IPS DF 6.9 (cell line): ENCODE results near the gene PIGC.

Experiments used
- DNase-seq: peaks from one replicate; pipeline ENCODE4 v3.0.0-alpha.2; 2013; ENCODE audit warnings: low read depth, low spot score
- H3K27ac ChIP-seq: one replicate; pipeline ENCODE4 v1.5.1; 2013; ENCODE audit warnings: low read length, control low read depth
- H3K27me3 ChIP-seq: 2 replicates; pipeline ENCODE4 v1.6.1; 2013; ENCODE audit warnings: mild to moderate bottlenecking, low read length; ENCODE audit not compliant: control insufficient read depth, insufficient read depth
- H3K36me3 ChIP-seq: 2 replicates; pipeline ENCODE4 v1.6.1; 2013; ENCODE audit warnings: low read length; ENCODE audit not compliant: control insufficient read depth, insufficient read depth
- H3K4me1 ChIP-seq: 2 replicates; pipeline ENCODE4 v1.6.1; 2013; ENCODE audit warnings: low read length; ENCODE audit not compliant: control insufficient read depth, insufficient read depth
- H3K4me3 ChIP-seq: 2 replicates; pipeline ENCODE4 v1.5.1; 2013; ENCODE audit warnings: mild to moderate bottlenecking, low read length
- H3K9me3 ChIP-seq: 2 replicates; pipeline ENCODE4 v1.6.1; 2013; ENCODE audit warnings: low read length, inconsistent platforms; ENCODE audit not compliant: control insufficient read depth, insufficient read depth
- WGBS: extraction: QIAGEN DNeasy Blood & Tissue Kit; methylation state at CpG from one replicate; pipeline ENCODE4 v1.1.7; 2013; ENCODE audit warnings: mixed read lengths, missing lambda C conversion rate; ENCODE audit not compliant: insufficient read length, insufficient coverage; 5-methylcytosine and 5-hydroxymethylcytosine counted together

The PIGC gene

GRCh38 chr1:172468296-172468695, 24.4 kb upstream of the PIGC start:
- WGBS = no CpG with 5 or more reads among the region's 5 CpGs
- H3K9me3 ChIP-seq = no peaks in the 10 kb centered on the region
- no peak for DNase-seq
- no peaks in the 10 kb centered on the region for H3K4me1 ChIP-seq
- H3K27me3 ChIP-seq = no peaks in the 10 kb centered on the region
- no peaks in the 10 kb centered on the region for H3K36me3 ChIP-seq
- no peak overlapping the region for H3K27ac ChIP-seq
- no peak overlapping the region for H3K4me3 ChIP-seq

DNA sequence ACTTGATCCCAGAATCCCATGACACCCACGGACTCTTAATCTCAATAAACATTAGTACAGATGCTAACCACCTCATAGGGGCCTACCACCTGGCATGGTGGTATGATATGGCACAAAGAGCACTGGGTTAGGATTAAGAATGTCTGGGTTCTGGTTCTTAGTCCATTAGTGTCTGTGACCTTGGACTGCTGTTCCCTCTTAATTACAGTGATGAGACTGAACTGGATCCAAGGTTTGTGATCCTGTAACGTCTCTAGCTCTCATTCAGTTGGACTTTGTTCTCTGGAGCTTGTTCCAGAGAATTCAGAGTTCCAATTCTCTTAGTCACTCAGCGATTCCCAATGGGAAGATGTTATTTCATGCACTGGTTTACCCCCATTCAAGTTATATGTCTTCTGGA, 23.6 kb upstream of the PIGC start:
- H3K27me3 ChIP-seq = no peaks in the 10 kb centered on the region
- DNase-seq = no peak
- no peak overlapping the region for H3K27ac ChIP-seq
- H3K4me1 ChIP-seq = no peaks in the 10 kb centered on the region
- H3K36me3 ChIP-seq = no peaks in the 10 kb centered on the region
- WGBS = no CpG with 5 or more reads among the region's 3 CpGs
- H3K9me3 ChIP-seq = no peaks in the 10 kb centered on the region
- no peak overlapping the region for H3K4me3 ChIP-seq

DNA sequence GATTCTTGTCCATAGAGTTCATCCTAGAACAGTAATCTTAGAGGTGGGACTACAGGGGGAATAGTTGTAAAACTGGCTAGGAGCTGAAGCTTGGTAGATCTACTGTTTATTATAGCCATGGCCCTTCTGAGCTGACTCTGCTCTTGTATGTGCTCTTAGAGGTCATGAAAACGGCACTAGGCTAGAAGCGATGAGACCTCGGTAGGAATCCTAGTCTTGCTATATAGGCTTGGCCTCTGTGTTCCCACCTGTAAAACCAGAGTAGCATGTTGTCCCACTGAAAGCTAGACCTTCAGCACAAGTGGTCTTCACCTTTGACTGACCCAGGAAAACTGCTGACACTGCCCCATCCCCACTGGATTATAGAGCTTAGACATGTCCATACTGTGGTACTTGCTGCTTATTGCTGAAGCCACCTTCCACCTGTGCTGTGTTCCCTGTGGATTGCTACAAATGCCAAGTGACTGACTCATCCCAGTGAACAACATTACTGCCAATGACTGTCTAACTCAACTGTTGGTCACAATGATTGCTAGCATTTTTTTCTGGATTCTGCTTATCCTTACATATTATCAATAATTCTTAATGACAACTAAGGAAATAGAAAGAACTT, 23.0 kb upstream of the PIGC start:
- no CpG with 5 or more reads among the region's 3 CpGs for WGBS
- H3K27me3 ChIP-seq = no peaks in the 10 kb centered on the region
- no peak overlapping the region for H3K27ac ChIP-seq
- no peak for DNase-seq
- H3K36me3 ChIP-seq = no peaks in the 10 kb centered on the region
- H3K4me3 ChIP-seq = no peak overlapping the region
- H3K4me1 ChIP-seq = no peaks in the 10 kb centered on the region
- no peaks in the 10 kb centered on the region for H3K9me3 ChIP-seq

DNA sequence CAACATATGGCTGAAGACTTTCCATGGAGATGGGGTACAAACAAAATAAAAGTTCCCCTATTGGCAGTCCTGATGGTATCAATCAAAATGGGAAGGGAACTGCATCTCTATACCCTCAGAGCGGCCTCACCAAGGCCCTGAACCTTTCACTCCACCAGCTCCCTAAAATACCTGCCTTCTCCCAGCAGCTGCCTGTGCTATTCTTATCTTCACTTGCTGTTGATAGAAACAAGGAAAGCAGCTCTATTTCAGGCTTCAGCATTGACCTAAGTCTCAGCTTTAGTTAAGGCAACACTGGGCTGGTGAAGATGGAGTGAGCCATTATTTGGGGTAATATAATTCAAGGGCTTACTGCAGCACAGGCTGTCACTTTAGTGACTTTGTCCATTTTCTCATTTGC, 21.7 kb upstream of the PIGC start:
- H3K9me3 ChIP-seq = no peaks in the 10 kb centered on the region
- no peak overlapping the region for H3K4me3 ChIP-seq
- WGBS = no CpG with 5 or more reads among the region's 1 CpG

GRCh38 chr1:172460887-172461315, 17.0 kb upstream of the PIGC start:
- WGBS = no CpG with 5 or more reads among the region's 1 CpG
- Histone ChIP-seq H3K27ac (no peak overlapping the region), H3K36me3 (no peaks in the 10 kb centered on the region), H3K27me3 (no peaks in the 10 kb centered on the region), H3K9me3 (no peaks in the 10 kb centered on the region), H3K4me1 (no peaks in the 10 kb centered on the region), H3K4me3 (no peak overlapping the region)
- no peak for DNase-seq

More for the DNA sequence above, 21.7 kb upstream of the PIGC start:
- DNase-seq = no peak
- no peaks in the 10 kb centered on the region for H3K4me1 ChIP-seq
- H3K27me3 ChIP-seq = no peaks in the 10 kb centered on the region
- no peak overlapping the region for H3K27ac ChIP-seq
- no peaks in the 10 kb centered on the region for H3K36me3 ChIP-seq

DNA sequence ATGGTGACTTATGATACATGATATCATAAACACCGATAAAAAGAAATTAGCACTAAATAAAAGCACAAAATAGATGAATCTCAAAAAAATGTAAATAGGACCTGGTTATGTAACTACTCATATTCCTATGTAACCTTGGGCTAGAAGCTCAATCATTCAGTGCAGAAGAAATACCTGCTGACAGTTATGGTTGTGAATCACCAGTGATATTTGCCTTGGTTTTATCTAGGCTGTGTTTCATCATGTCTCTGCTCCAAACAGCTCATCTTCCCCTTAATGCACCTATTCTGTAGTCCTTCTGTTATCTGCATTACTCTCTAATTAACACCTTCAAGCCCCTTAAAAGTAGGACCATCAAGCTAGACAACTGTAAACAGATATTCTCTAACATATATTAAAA, 16.3 kb upstream of the PIGC start:
- no peaks in the 10 kb centered on the region for H3K36me3 ChIP-seq
- no peak for DNase-seq
- WGBS = no CpG with 5 or more reads among the region's 1 CpG
- no peaks in the 10 kb centered on the region for H3K4me1 ChIP-seq
- H3K9me3 ChIP-seq = no peaks in the 10 kb centered on the region
- H3K4me3 ChIP-seq = no peak overlapping the region
- no peak overlapping the region for H3K27ac ChIP-seq
- no peaks in the 10 kb centered on the region for H3K27me3 ChIP-seq

DNA sequence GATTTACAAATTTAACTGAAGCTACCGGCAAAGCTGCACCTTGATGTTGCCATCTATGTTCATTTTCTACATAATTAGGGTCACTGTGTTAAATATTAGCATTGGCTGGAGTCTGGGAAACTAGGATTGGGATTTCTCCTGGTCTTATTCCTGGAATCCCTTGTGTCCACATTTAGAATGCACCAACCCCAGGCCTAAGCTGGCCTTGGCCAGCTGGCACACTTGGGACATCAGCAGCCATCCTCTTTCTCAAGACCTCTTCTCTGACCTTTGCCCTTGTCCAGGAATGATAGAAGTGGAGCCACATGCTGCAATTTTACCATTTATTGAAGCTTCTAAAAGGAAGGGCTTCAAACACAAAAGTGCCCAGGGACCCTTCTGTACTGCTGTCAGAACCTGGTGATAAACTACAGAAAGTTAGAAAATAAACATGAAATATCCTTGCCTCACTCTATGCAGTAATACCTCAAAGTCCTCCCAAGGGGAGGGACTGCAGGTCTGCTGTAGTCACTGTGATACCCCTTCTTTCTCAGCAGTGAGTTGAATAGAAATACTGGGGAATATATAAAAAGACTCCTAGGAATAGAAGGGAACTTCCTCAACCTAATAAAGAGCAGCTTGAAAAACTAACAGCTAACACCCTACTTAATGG, 13.7 kb upstream of the PIGC start:
- no peaks in the 10 kb centered on the region for H3K36me3 ChIP-seq
- H3K9me3 ChIP-seq = no peaks in the 10 kb centered on the region
- no peaks in the 10 kb centered on the region for H3K4me1 ChIP-seq
- no peak overlapping the region for H3K4me3 ChIP-seq
- no peak overlapping the region for H3K27ac ChIP-seq
- WGBS = no CpG with 5 or more reads among the region's 1 CpG
- DNase-seq = no peak
- H3K27me3 ChIP-seq = no peaks in the 10 kb centered on the region

- no peak for DNase-seq
- WGBS = no CpG with 5 or more reads among the region's 5 CpGs
- Histone ChIP-seq H3K36me3 (no peaks in the 10 kb centered on the region), H3K4me3 (no peak overlapping the region), H3K9me3 (no peaks in the 10 kb centered on the region), H3K27ac (no peak overlapping the region), H3K27me3 (no peaks in the 10 kb centered on the region), H3K4me1 (no peaks in the 10 kb centered on the region)
These were observed 12.5 kb upstream of the PIGC start for GRCh38 chr1:172456344-172456769.

DNA sequence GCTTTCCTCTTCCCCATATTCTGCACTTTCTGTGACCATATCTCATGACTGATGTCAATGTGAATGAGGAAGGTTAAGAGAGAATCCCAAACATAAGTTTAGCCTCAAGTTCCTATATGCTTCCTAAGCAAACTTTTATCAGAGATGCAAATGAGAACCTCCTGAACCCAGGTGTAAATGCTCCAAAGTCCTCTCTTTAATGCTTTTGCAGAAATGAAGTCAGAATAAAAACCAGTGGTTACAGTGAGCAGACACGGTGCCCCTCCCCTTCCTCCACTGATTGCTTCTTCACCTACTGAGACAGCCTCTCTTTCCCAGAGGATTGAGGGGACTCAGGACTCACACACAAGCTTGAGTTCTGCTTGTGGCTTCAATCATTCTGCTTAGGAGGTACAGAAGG, 11.6 kb upstream of the PIGC start:
- Histone ChIP-seq H3K27ac (no peak overlapping the region), H3K4me3 (no peak overlapping the region), H3K4me1 (no peaks in the 10 kb centered on the region), H3K9me3 (no peaks in the 10 kb centered on the region), H3K27me3 (no peaks in the 10 kb centered on the region), H3K36me3 (no peaks in the 10 kb centered on the region)
- no CpG with 5 or more reads among the region's 1 CpG for WGBS
- no peak for DNase-seq

DNA sequence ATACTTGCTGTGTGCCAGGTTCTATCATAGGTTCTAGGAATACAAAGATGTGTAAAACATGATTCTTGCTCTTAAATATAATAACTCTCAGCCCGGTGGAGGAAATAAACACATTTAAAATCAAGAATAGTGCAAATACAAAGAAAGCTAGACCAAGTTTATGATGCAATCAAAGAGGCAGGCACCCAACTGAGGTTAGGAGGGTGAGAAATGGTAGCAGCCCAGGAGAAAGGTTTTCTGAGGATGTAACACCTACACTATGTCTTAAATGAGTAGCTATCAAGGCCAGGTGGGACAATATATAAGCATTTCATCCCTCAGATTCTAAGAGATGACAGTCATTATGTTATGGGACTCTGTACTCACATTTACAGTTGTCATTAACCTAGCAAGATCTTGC, 9.7 kb upstream of the PIGC start:
- no CpG with 5 or more reads among the region's 1 CpG for WGBS
- no peak for DNase-seq
- no peaks in the 10 kb centered on the region for H3K9me3 ChIP-seq
- H3K36me3 ChIP-seq = no peaks in the 10 kb centered on the region
- H3K4me3 ChIP-seq = no peak overlapping the region
- no peaks in the 10 kb centered on the region; the same call in 1 of the 2 replicates for H3K4me1 ChIP-seq
- H3K27me3 ChIP-seq = no peaks in the 10 kb centered on the region
- no peak overlapping the region for H3K27ac ChIP-seq

DNA sequence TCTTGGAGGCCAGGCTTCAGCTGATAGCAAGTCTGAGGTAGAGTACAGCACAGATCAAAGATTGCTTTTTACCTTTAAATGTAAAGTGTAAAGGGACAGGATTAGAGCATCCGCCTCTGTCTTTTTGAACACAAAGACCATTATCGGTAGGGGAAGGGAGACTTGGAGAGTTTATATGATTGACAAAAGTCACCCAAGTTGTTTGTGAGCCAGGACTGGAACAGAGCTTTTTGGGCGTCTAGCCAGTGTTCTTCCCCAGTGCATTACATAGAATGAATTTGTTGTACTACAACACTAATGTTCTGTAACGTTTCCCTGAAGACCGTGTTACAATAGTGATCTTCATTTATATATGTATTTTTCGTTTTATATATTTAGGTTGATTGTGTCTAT, 9.3 kb upstream of the PIGC start:
- no CpG with 5 or more reads among the region's 6 CpGs for WGBS
- Histone ChIP-seq H3K4me1 (no peaks in the 10 kb centered on the region; the same call in 1 of the 2 replicates), H3K4me3 (no peak overlapping the region)

More for the DNA sequence above, 9.3 kb upstream of the PIGC start:
- no peaks in the 10 kb centered on the region for H3K27me3 ChIP-seq
- H3K36me3 ChIP-seq = no peaks in the 10 kb centered on the region
- H3K9me3 ChIP-seq = no peaks in the 10 kb centered on the region
- no peak for DNase-seq
- H3K27ac ChIP-seq = no peak overlapping the region
